GM20000 (cell line): Measurements from ENCODE around the gene HBP1.
A peak's percentile ranks its signal among the peaks of the same experiment; 100 is the strongest.

ENCODE experiments used
- DNase-seq: peaks from one replicate; pipeline ENCODE4 v3.0.0; 2012; ENCODE audit warnings: low spot score
- CTCF ChIP-seq: IDR thresholded peaks from 2 replicates; pipeline ENCODE4 v1.5.1; 2012; ENCODE audit warnings: mild to moderate bottlenecking, control low read depth; ENCODE audit errors: extremely low read depth, missing control alignments

Gene HBP1

DNA sequence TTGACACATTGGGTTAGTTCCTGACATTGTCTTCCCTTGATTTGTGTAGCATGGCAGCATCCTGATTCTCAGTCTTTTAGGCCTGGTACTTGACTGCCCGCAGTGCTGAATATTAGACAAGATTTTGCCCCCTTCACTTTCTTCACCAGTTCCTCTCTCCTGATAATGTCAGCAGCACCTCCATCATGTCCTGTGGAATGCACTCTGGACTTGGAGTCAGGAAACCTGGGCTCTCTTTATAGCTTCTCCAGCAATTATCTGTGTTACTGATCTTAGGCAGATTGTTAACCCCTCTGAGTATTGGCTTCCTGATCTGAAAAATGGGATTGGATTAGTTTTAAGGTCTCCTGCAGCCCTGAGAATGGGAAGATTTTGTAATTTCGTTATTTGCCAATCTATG, 19.0 kb downstream of the HBP1 start:
- no peak for TF ChIP-seq CTCF
- no peak for DNase-seq

DNA sequence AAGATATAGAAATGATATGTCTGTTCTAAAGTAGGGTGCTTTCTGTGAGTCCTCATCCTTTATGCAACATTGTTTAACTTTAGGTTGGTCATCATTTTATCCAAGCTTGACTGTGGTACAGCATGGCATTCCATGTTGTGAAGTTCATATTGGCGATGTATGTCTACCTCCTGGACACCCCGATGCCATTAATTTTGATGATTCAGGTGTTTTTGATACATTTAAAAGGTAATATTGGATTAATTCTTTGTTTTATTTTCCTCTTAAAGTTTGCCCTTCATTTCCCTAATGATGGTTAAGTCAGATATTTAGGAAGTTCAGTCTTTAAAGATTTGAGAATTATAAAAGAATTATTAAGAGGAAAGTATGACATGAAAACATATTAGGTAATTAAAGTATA, 21.3 kb downstream of the HBP1 start:
- no peak for TF ChIP-seq CTCF
- no peak for DNase-seq

- no peak for TF ChIP-seq CTCF
These were observed 25.2 kb downstream of the HBP1 start for GRCh38 chr7:107194052-107194451.

DNA sequence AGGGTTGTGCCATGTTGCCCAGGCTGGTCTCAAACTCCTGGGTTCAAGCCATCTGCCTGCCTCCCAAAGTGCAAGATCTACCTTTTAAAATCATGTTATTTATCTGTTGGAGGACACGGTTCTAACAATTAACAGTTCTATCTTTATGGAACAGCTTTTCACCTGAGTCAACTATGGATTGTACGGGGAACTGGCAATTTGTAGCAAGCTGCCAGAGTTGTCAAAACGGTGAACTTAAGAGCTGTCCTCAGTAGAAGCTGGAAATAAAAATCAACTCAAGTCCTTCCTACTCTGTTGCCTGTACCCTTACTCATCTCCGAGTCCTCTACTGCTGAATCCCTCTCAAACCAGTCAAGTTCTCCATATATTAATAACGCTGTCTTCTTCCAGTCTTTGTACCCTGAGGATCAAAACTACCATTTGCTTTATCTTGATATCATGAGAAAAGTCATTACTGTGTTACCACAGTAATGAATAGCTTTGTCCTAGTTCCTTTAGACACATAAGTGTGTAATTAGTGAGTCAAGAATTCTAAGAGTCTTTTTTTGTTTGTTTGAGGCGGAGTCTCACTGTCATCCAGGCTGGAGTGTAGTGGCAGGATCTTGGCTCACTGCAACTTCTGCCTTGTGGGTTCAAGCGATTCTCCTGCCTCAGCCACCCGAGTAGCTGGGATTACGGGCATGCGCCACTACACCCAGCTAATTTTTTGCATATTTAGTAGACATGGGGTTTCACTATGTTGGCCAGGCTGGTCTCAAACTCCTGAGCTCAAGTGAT, 28.2 kb downstream of the HBP1 start:
- TF ChIP-seq CTCF: no peak
- no peak for DNase-seq

More at GRCh38 chr7:107194052-107194451, 25.2 kb downstream of the HBP1 start:
- DNase-seq: no peak

GRCh38 chr7:107201795-107202450, 33.1 kb downstream of the HBP1 start:
- peak; percentile 28 for DNase-seq
- no peak for TF ChIP-seq CTCF

DNA sequence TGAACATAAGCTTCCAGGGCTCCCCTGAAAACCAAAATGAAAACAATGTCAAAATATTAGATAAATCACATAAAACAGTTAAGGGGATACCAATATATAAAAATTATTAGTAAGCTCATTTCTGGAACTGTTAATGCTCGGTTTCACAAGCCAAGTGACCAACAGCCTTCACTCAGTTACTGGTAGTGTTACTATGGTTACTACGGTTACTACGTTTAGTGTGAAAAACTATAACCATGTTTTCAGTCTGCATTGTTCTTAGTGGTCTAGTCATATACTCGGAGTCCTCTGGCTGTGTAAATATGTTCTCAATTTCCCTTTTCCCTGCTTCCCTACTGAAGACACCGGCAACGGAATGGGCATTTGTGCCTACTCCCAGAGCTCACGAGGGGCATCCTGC, 34.8 kb downstream of the HBP1 start:
- no peak for DNase-seq
- no peak for TF ChIP-seq CTCF

DNA sequence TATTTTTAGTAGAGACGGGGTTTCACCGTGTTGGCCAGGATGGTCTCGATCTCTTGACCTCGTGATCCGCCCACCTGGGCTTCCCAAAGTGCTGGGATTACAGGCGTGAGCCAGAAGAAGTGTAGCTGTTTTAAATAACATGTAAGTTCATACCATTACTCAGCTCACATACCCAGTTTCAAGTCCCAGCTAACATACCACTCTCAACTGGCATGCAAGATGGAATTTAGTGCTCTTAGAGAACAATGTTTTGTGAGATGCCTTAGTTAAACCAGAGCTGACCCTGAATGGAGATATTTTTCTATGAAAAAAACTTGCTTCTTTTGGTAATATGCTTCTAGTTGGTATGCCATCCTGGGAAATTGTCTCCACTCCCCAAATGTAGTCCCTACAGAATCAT, 37.3 kb downstream of the HBP1 start:
- TF ChIP-seq CTCF: no peak
- no peak for DNase-seq
